Measurements from ENCODE around the gene ALDH18A1. TPM values are rescaled to one million over a fixed set of nuclear protein-coding genes. Genes with fewer than 3 reads are reported as not detected.
A peak's percentile ranks its signal among the peaks of the same experiment; 100 is the strongest.

ALDH18A1 gene
- total and polyA plus RNA-seq, 4 donors, result 10.0 to 35.0 (median 25.2) TPM

DNA sequence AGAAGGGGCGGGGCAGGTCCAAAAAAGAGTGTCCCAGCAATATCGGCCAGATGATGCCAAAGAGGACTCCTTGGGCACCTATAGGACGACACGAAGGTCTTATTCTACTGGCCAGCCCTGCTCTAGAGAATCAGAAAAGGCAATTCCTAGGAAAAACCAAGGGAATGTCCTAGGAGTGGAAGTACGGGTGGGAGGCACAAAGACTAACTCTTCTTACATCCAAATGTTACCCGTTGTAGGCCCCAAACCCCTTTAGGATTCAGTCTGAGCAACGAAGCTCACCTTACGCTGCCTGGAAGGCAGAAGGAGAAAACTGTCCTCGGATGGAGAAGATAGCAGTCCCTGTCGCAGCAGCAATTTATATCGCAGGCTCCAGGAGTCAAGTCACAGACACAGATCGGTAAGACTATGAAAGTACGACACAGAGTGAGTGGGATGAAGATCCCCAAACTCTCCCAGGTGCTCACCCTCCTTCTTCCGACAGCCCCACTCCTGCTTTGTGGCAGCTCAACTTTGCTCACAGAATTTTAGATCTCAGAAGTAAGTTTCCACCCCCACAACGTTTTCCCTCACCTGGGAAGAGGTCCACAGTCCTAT lies 36.7 kb upstream of the ALDH18A1 start:
- Histone ChIP-seq H3K9me3 (ENCODE audit: control insufficient read depth in 4 of 4, low read length in 3 of 4) (no peaks in the 10 kb centered on the region), H3K27ac (ENCODE audit: low read depth in 1 of 2, low read length in 2 of 2) (peak overlapping the region; percentile 44 to 58), H3K27me3 (ENCODE audit: control insufficient read depth in 4 of 4, insufficient read depth in 4 of 4, low read length in 3 of 4) (no peaks in the 10 kb centered on the region), H3K4me3 (ENCODE audit: low read depth in 1 of 3, low read length in 3 of 3) (peak overlapping the region; percentile 68 to 87 (median 82)), H3K4me1 (ENCODE audit: control insufficient read depth in 4 of 4, insufficient read depth in 4 of 4, low read length in 3 of 4) (peaks cover 3 to 15% (median 8%) of the 10 kb centered on the region in 4 donors), H3K9ac (ENCODE audit: low read depth in 1 of 2, low read length in 2 of 2) (peak overlapping the region; percentile 84 to 87), H3K36me3 (ENCODE audit: control insufficient read depth in 4 of 4, insufficient read depth in 3 of 4, low read depth in 1 of 4, low read length in 3 of 4) (peaks cover 0 to 9% (median 5%) of the 10 kb centered on the region in 4 donors)
- WGBS, result 15% methylated on average over 15 of the region's 15 CpGs
- TF ChIP-seq, protein P1, sequence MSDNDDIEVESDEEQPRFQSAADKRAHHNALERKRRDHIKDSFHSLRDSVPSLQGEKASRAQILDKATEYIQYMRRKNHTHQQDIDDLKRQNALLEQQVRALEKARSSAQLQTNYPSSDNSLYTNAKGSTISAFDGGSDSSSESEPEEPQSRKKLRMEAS (IDR thresholded peaks at IDR 0.05), result no peak
- no peak for TF ChIP-seq TAF1 (conservative IDR thresholded peaks at IDR 0.05)
- no peak for TF ChIP-seq NR2F2 (IDR thresholded peaks at IDR 0.05)
- TF ChIP-seq, protein P2, sequence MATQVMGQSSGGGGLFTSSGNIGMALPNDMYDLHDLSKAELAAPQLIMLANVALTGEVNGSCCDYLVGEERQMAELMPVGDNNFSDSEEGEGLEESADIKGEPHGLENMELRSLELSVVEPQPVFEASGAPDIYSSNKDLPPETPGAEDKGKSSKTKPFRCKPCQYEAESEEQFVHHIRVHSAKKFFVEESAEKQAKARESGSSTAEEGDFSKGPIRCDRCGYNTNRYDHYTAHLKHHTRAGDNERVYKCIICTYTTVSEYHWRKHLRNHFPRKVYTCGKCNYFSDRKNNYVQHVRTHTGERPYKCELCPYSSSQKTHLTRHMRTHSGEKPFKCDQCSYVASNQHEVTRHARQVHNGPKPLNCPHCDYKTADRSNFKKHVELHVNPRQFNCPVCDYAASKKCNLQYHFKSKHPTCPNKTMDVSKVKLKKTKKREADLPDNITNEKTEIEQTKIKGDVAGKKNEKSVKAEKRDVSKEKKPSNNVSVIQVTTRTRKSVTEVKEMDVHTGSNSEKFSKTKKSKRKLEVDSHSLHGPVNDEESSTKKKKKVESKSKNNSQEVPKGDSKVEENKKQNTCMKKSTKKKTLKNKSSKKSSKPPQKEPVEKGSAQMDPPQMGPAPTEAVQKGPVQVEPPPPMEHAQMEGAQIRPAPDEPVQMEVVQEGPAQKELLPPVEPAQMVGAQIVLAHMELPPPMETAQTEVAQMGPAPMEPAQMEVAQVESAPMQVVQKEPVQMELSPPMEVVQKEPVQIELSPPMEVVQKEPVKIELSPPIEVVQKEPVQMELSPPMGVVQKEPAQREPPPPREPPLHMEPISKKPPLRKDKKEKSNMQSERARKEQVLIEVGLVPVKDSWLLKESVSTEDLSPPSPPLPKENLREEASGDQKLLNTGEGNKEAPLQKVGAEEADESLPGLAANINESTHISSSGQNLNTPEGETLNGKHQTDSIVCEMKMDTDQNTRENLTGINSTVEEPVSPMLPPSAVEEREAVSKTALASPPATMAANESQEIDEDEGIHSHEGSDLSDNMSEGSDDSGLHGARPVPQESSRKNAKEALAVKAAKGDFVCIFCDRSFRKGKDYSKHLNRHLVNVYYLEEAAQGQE (IDR thresholded peaks at IDR 0.05), result peak; percentile 7
- no peak for TF ChIP-seq JUND (IDR thresholded peaks at IDR 0.05)
- TF ChIP-seq SP1 (IDR thresholded peaks at IDR 0.05), result no peak
- TF ChIP-seq RXRA (IDR thresholded peaks at IDR 0.05), result no peak
- no peak for TF ChIP-seq GABPA (IDR thresholded peaks at IDR 0.05 in 1 of 2, conservative IDR thresholded peaks at IDR 0.05 in 1 of 2)
- no peak for DNase-seq (ENCODE audit: low spot score)

DNA sequence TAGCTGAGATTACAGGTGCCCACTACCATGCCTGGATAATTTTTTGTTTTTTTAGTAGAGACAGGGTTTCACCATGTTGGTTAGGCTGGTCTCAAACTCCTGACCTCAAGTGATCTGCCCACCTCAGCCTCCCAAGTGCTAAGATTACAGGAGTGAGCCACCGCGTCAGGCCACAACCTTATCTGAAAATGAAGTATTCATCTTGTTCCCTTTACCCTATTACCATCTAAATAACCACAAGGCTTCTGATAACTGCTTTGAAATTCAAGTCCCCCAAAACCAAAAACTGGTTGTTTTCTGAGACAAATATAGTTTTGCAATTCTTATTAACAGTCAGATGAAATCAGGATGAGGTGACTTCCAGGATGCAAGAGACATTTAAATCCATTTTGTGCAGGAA lies 34.8 kb upstream of the ALDH18A1 start:
- 92% methylated on average over 2 of the region's 2 CpGs for WGBS
- H3K36me3 ChIP-seq (ENCODE audit: control insufficient read depth in 4 of 4, insufficient read depth in 3 of 4, low read depth in 1 of 4, low read length in 3 of 4), result peaks cover 2 to 19% (median 13%) of the 10 kb centered on the region in 4 donors
- no peaks in the 10 kb centered on the region for H3K9me3 ChIP-seq (ENCODE audit: control insufficient read depth in 4 of 4, low read length in 3 of 4)
- no peak overlapping the region for H3K27ac ChIP-seq (ENCODE audit: low read depth in 1 of 2, low read length in 2 of 2)
- TF ChIP-seq TAF1 (conservative IDR thresholded peaks at IDR 0.05) (no peak), FOXA1 (IDR thresholded peaks at IDR 0.05) (no peak), SP1 (IDR thresholded peaks at IDR 0.05) (no peak), EGR1 (IDR thresholded peaks at IDR 0.05; ENCODE audit: low read depth in 2 of 2) (no peak), GABPA (IDR thresholded peaks at IDR 0.05 in 1 of 2, conservative IDR thresholded peaks at IDR 0.05 in 1 of 2) (no peak), YY1 (IDR thresholded peaks at IDR 0.05) (no peak), NR2F2 (IDR thresholded peaks at IDR 0.05) (no peak), HNF4G (IDR thresholded peaks at IDR 0.05) (no peak), JUND (IDR thresholded peaks at IDR 0.05) (no peak), RAD21 (IDR thresholded peaks at IDR 0.05) (no peak), RXRA (IDR thresholded peaks at IDR 0.05) (no peak)
- TF ChIP-seq, protein P2 (IDR thresholded peaks at IDR 0.05), result no peak
- TF ChIP-seq, protein P3, sequence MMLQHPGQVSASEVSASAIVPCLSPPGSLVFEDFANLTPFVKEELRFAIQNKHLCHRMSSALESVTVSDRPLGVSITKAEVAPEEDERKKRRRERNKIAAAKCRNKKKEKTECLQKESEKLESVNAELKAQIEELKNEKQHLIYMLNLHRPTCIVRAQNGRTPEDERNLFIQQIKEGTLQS (IDR thresholded peaks at IDR 0.05), result no peak
- TF ChIP-seq, protein P4, sequence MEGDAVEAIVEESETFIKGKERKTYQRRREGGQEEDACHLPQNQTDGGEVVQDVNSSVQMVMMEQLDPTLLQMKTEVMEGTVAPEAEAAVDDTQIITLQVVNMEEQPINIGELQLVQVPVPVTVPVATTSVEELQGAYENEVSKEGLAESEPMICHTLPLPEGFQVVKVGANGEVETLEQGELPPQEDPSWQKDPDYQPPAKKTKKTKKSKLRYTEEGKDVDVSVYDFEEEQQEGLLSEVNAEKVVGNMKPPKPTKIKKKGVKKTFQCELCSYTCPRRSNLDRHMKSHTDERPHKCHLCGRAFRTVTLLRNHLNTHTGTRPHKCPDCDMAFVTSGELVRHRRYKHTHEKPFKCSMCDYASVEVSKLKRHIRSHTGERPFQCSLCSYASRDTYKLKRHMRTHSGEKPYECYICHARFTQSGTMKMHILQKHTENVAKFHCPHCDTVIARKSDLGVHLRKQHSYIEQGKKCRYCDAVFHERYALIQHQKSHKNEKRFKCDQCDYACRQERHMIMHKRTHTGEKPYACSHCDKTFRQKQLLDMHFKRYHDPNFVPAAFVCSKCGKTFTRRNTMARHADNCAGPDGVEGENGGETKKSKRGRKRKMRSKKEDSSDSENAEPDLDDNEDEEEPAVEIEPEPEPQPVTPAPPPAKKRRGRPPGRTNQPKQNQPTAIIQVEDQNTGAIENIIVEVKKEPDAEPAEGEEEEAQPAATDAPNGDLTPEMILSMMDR (IDR thresholded peaks at IDR 0.05; ENCODE audit: low read depth, low read length, missing input control), result no peak
- TF ChIP-seq, protein P5, sequence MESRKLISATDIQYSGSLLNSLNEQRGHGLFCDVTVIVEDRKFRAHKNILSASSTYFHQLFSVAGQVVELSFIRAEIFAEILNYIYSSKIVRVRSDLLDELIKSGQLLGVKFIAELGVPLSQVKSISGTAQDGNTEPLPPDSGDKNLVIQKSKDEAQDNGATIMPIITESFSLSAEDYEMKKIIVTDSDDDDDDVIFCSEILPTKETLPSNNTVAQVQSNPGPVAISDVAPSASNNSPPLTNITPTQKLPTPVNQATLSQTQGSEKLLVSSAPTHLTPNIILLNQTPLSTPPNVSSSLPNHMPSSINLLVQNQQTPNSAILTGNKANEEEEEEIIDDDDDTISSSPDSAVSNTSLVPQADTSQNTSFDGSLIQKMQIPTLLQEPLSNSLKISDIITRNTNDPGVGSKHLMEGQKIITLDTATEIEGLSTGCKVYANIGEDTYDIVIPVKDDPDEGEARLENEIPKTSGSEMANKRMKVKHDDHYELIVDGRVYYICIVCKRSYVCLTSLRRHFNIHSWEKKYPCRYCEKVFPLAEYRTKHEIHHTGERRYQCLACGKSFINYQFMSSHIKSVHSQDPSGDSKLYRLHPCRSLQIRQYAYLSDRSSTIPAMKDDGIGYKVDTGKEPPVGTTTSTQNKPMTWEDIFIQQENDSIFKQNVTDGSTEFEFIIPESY (IDR thresholded peaks at IDR 0.05), result no peak
- TF ChIP-seq, protein P1 (IDR thresholded peaks at IDR 0.05), result no peak
- no peak overlapping the region for H3K4me3 ChIP-seq (ENCODE audit: low read depth in 1 of 3, low read length in 3 of 3)
- peaks cover 3 to 15% (median 8%) of the 10 kb centered on the region in 4 donors for H3K4me1 ChIP-seq (ENCODE audit: control insufficient read depth in 4 of 4, insufficient read depth in 4 of 4, low read length in 3 of 4)
- no peak for DNase-seq (ENCODE audit: low spot score)
- no peak overlapping the region for H3K9ac ChIP-seq (ENCODE audit: low read depth in 1 of 2, low read length in 2 of 2)
- no peaks in the 10 kb centered on the region for H3K27me3 ChIP-seq (ENCODE audit: control insufficient read depth in 4 of 4, insufficient read depth in 4 of 4, low read length in 3 of 4)

Measured in liver (tissue), 9 donors.